Keratinocyte (primary cell): ENCODE measurements around the gene S100A7. TPM values are rescaled to one million over a fixed set of nuclear protein-coding genes. Genes with fewer than 3 reads are reported as not detected.

ENCODE experiments used
- DNase-seq: peaks from one replicate; pipeline ENCODE4 v3.0.0-alpha.2; 2011; ENCODE audit warnings: low read depth, missing footprints, low spot score
- FAIRE-seq: peaks from 2 replicates; lab custom pipeline; 2011; peaks lifted over from hg19 to GRCh38; lab: Jason Lieb, UNC
- H2AFZ ChIP-seq: 2 replicates; pipeline ENCODE4 v1.6.0; 2012; ENCODE audit warnings: low read length, control low read depth, inconsistent platforms; ENCODE audit not compliant: control insufficient read depth
- H3K27ac ChIP-seq: 2 replicates; pipeline ENCODE4 v1.5.1; 2011; ENCODE audit warnings: low read length; ENCODE audit not compliant: control insufficient read depth, insufficient read depth
- H3K27me3 ChIP-seq: 3 replicates; pipeline ENCODE4 v1.6.0; 2011; ENCODE audit warnings: low read length; ENCODE audit not compliant: control insufficient read depth, insufficient read depth; ENCODE audit errors: extremely low read depth
- H3K36me3 ChIP-seq, 2 experiments: 2 replicates in 1 of 2; 3 replicates in 1 of 2; pipeline ENCODE4 v1.5.1; 2011; ENCODE audit warnings: low read length in 2 of 2, mild to moderate bottlenecking in 1 of 2; ENCODE audit not compliant: control insufficient read depth in 2 of 2, insufficient read depth in 2 of 2; ENCODE audit errors: extremely low read depth in 1 of 2
- H3K4me1 ChIP-seq: 3 replicates; pipeline ENCODE4 v1.5.1; 2011; ENCODE audit warnings: low read length; ENCODE audit not compliant: control insufficient read depth, insufficient read depth; ENCODE audit errors: extremely low read depth
- H3K4me2 ChIP-seq: 3 replicates; pipeline ENCODE4 v1.6.0; 2011; ENCODE audit warnings: low read depth, low read length; ENCODE audit not compliant: control insufficient read depth, insufficient read depth; ENCODE audit errors: extremely low read depth
- H3K4me3 ChIP-seq, 3 experiments: fragments of 200-600 bp in 1 of 3; sonication (generic) in 1 of 3; 2 replicates in 2 of 3; 3 replicates in 1 of 3; pipeline ENCODE4 v1.5.1; 2011 to 2016; ENCODE audit warnings: low read length in 3 of 3, mild to moderate bottlenecking in 3 of 3, control low read depth in 2 of 3, inconsistent platforms in 1 of 3, low read depth in 1 of 3, mixed read lengths in 1 of 3, mixed run types in 1 of 3, moderate library complexity in 1 of 3; ENCODE audit not compliant: control insufficient read depth in 2 of 3, insufficient read depth in 2 of 3; ENCODE audit errors: extremely low read depth in 1 of 3
- H3K79me2 ChIP-seq: 2 replicates; pipeline ENCODE4 v1.6.0; 2012; ENCODE audit warnings: low read length; ENCODE audit not compliant: control insufficient read depth, insufficient read depth
- H3K9ac ChIP-seq: 3 replicates; pipeline ENCODE4 v1.6.0; 2011; ENCODE audit warnings: low read length; ENCODE audit not compliant: control insufficient read depth, insufficient read depth; ENCODE audit errors: extremely low read depth
- H3K9me1 ChIP-seq: 3 replicates; pipeline ENCODE4 v1.6.0; 2011; ENCODE audit warnings: low read length; ENCODE audit not compliant: control insufficient read depth, insufficient read depth; ENCODE audit errors: extremely low read depth
- H3K9me3 ChIP-seq: 2 replicates; pipeline ENCODE4 v1.5.1; 2012; ENCODE audit warnings: low read depth, low read length; ENCODE audit not compliant: control insufficient read depth
- H4K20me1 ChIP-seq: 3 replicates; pipeline ENCODE4 v1.6.0; 2011; ENCODE audit warnings: low read length; ENCODE audit not compliant: control insufficient read depth, insufficient read depth; ENCODE audit errors: extremely low read depth
- EZH2 ChIP-seq: IDR thresholded peaks from one replicate; pipeline ENCODE4 v1.6.1; 2012; ENCODE audit warnings: inconsistent platforms, mild to moderate bottlenecking, low read length, moderate library complexity
- dilution Hi-C: fragments of 300-500 bp; cut with MboI; formaldehyde crosslinking; loops from one replicate; pipeline ENCODE4 v1.7.0; 2020; ENCODE audit warnings: low sequenced_read_pairs; ENCODE audit not compliant: extremely low pct_ligation_motif_present
- polyA plus RNA-seq, 5 experiments: library from polyadenylated mRNA; depleted of rRNA in 3 of 5; stranded (reverse) in 3 of 5; stranded (forward) in 1 of 5; unstranded in 1 of 5; fragments of >200 nt; gene quantifications; 1 replicate in 1 of 5; 2 replicates in 3 of 5; 3 replicates in 1 of 5; pipeline versions ENCODE4 v1.2.1 to v1.2.3, GENCODE V29; 2011 to 2012; ENCODE audit warnings: missing spikeins in 2 of 5, low read depth in 1 of 5, low replicate concordance in 1 of 5
- TF ChIP-seq, protein P1 (sequence below), 3 experiments: IDR thresholded peaks in 1 of 3; conservative IDR thresholded peaks in 1 of 3; optimal IDR thresholded peaks in 1 of 3; 2 replicates in 2 of 3; 3 replicates in 1 of 3; pipeline versions ENCODE3 to v1.5.1; 2011; ENCODE audit warnings: low read length in 3 of 3, mild to moderate bottlenecking in 3 of 3, moderate library complexity in 2 of 3, control low read depth in 1 of 3, inconsistent platforms in 1 of 3; ENCODE audit not compliant: insufficient read depth in 2 of 3; ENCODE audit errors: extremely low read depth in 1 of 3

S100A7 gene
- polyA plus RNA-seq, 1 donor (not counting 4 experiments of a cell fraction or from before 2014, with no cell fraction given): 31.2 TPM

DNA sequence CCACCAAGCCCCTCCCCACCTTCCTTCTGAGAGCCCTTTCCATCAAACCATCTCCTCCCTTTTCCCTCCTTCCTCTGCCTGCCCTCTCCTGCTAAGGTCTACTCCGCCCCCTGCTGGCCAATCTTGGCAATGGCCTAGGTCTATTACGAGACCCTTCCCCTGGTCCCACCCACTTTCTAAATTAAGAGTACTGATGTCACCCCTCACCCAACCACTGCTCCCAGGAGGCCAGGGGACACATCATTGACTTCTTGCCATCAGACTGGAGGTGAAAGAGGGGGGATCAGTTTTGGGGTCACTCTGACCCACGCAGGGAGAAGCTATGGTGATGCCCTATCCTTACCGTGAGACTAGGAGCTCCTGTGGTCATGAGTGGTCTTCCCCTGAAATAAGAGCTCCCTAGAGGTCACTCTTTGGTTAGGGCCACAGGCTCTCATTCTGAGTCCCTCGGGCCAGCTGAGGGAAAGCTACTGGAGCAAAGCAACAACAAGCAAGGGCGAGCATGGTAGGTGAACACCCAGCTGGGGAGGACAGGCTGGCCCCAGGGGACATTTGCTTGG lies 34.6 kb upstream of the S100A7 start:
- no peak for DNase-seq
- Histone ChIP-seq H3K27me3 (no peaks in the 10 kb centered on the region), H2AFZ (no peak overlapping the region), H4K20me1 (no peaks in the 10 kb centered on the region), H3K36me3 (no peaks in the 10 kb centered on the region), H3K4me1 (peaks cover 29% of the 10 kb centered on the region), H3K27ac (no peak overlapping the region), H3K9me3 (no peaks in the 10 kb centered on the region), H3K4me2 (no peak overlapping the region), H3K4me3 (no peak overlapping the region), H3K9ac (no peak overlapping the region), H3K9me1 (no peaks in the 10 kb centered on the region), H3K79me2 (no peaks in the 10 kb centered on the region)
- FAIRE-seq: no peak
- dilution Hi-C loops: no loop called here
- no peak for TF ChIP-seq EZH2
- TF ChIP-seq, protein P1, sequence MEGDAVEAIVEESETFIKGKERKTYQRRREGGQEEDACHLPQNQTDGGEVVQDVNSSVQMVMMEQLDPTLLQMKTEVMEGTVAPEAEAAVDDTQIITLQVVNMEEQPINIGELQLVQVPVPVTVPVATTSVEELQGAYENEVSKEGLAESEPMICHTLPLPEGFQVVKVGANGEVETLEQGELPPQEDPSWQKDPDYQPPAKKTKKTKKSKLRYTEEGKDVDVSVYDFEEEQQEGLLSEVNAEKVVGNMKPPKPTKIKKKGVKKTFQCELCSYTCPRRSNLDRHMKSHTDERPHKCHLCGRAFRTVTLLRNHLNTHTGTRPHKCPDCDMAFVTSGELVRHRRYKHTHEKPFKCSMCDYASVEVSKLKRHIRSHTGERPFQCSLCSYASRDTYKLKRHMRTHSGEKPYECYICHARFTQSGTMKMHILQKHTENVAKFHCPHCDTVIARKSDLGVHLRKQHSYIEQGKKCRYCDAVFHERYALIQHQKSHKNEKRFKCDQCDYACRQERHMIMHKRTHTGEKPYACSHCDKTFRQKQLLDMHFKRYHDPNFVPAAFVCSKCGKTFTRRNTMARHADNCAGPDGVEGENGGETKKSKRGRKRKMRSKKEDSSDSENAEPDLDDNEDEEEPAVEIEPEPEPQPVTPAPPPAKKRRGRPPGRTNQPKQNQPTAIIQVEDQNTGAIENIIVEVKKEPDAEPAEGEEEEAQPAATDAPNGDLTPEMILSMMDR (optimal IDR thresholded peaks at IDR 0.05 in 1 of 3, IDR thresholded peaks at IDR 0.05 in 1 of 3, conservative IDR thresholded peaks at IDR 0.05 in 1 of 3; ENCODE audit: extremely low read depth in 1 of 3, insufficient read depth in 2 of 3, low read length in 3 of 3): peak; percentile 93 to 94 (median 94)

DNA sequence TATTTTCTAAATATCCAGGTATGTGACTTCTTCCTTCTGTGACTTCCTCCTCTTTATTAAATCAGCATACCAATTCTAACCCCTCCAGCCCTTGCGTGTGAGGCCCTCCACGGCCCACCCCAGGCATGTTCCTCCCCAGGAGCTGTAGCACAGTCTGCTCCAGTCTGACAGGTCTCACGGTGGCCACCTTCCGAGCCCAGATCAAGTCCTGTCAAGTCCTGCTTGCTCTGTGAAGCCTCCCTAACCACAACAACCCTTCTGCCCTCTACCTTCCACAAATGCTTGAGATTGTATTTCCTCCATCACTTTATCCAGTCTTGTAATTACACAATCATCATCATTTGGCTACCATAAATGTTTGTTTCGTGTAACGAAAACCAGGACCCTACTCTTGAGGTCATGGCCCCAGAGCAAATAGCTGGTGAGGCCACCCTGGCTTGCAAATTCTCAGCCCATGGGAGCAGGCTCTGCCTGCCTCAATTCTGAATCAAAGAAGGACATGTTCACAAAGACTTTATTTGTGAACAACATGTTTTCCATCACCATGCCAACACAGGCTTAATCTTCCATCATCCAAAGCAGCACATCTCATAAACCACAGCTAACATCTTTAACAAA lies 33.0 kb upstream of the S100A7 start:
- Histone ChIP-seq H3K4me3 (no peak overlapping the region), H3K79me2 (no peaks in the 10 kb centered on the region), H4K20me1 (no peaks in the 10 kb centered on the region), H3K9ac (peak overlapping the region; percentile 2), H3K27me3 (no peaks in the 10 kb centered on the region), H3K9me3 (no peaks in the 10 kb centered on the region), H3K27ac (peak overlapping the region; percentile 22), H3K4me2 (peak overlapping the region; percentile 52), H3K36me3 (no peaks in the 10 kb centered on the region), H3K4me1 (peaks cover 37% of the 10 kb centered on the region), H2AFZ (no peak overlapping the region), H3K9me1 (no peaks in the 10 kb centered on the region)
- DNase-seq (no peak), FAIRE-seq (peak; percentile 79)
- dilution Hi-C loops: no loop called here
- TF ChIP-seq, protein P1 (optimal IDR thresholded peaks at IDR 0.05 in 1 of 3, IDR thresholded peaks at IDR 0.05 in 1 of 3, conservative IDR thresholded peaks at IDR 0.05 in 1 of 3; ENCODE audit: extremely low read depth in 1 of 3, insufficient read depth in 2 of 3, low read length in 3 of 3): peak in 1 of 3 experiments; percentile 31
- no peak for TF ChIP-seq EZH2
